ENCODE results near the gene PSD2.

Gene PSD2

DNA sequence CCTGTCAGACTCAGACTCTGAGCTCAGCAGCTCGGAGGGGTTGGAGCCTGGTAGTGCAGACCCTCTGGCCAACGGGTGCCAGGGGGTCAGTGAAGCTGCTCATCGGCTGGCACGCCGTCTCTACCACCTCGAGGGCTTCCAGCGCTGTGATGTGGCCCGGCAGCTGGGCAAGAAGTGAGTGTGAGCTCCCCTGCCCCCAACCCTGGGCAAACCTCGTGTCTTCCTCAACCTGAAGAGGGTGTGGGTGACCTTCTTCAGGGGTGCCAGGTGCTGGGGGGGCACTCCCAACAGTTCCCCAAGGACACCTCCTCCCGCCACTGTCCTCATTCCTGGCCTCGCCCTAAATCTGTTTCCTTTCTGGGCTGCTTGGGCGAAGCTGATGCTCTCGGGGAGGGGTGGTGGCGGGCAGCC is 18.6 kb downstream of the PSD2 start:
- TF ChIP-seq, protein P1, sequence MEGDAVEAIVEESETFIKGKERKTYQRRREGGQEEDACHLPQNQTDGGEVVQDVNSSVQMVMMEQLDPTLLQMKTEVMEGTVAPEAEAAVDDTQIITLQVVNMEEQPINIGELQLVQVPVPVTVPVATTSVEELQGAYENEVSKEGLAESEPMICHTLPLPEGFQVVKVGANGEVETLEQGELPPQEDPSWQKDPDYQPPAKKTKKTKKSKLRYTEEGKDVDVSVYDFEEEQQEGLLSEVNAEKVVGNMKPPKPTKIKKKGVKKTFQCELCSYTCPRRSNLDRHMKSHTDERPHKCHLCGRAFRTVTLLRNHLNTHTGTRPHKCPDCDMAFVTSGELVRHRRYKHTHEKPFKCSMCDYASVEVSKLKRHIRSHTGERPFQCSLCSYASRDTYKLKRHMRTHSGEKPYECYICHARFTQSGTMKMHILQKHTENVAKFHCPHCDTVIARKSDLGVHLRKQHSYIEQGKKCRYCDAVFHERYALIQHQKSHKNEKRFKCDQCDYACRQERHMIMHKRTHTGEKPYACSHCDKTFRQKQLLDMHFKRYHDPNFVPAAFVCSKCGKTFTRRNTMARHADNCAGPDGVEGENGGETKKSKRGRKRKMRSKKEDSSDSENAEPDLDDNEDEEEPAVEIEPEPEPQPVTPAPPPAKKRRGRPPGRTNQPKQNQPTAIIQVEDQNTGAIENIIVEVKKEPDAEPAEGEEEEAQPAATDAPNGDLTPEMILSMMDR (IDR thresholded peaks at IDR 0.05; ENCODE audit: borderline replicate concordance, insufficient read depth, low read depth, low read length), result no peak
- H3K4me3 ChIP-seq (ENCODE audit: low read depth, low read length), result no peak overlapping the region

DNA sequence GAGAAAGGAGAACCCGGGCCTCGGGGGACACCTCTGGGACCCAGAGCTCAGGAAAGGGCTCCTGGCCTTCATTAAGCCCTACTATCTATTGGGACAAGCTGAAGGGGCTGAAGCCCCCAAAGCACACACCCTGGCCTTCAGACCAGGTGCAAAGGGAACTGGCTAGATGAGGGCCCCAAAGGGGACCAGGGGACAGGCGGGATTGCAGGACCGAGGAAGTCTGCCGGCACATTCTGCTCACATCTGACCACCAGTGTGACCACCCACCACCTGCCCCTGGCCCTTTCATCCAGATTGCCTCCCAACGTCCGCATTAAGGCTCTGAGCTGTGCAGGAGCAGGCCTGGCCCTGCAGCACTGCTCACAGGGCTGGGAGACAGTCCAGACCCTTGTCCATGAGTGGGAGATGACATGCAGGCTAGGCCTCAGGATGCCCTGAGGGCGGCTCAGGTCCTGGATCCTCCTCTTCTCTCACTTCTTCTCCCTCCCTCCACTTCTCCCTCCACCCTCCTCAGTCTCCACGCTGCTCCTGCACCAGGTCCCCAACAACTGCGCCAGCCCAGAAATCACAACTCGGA is 19.2 kb downstream of the PSD2 start:
- TF ChIP-seq, protein P1 (IDR thresholded peaks at IDR 0.05; ENCODE audit: borderline replicate concordance, insufficient read depth, low read depth, low read length), result no peak
- H3K4me3 ChIP-seq (ENCODE audit: low read depth, low read length), result no peak overlapping the region

DNA sequence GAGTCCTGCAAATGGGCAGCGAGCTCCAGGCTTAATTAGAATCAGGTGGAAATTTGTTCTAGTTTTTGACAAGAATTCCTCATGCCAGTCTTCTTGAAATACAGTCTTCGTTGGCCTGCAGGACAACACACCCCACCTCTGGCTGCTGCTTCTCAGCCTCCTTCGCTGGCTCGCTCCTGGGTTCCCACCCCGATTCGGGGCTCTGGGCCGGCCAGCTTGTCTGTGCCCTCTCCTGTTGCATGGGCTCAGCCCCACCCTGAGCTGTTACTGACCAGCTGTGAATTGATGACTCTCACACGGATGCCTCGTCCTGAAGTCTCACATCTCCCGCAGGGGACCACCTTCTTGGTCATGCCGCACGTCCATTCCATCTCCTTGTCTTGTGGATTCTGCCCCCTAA is 21.0 kb downstream of the PSD2 start:
- TF ChIP-seq, protein P1 (IDR thresholded peaks at IDR 0.05; ENCODE audit: borderline replicate concordance, insufficient read depth, low read depth, low read length), result no peak
- H3K4me3 ChIP-seq (ENCODE audit: low read depth, low read length), result no peak overlapping the region

DNA sequence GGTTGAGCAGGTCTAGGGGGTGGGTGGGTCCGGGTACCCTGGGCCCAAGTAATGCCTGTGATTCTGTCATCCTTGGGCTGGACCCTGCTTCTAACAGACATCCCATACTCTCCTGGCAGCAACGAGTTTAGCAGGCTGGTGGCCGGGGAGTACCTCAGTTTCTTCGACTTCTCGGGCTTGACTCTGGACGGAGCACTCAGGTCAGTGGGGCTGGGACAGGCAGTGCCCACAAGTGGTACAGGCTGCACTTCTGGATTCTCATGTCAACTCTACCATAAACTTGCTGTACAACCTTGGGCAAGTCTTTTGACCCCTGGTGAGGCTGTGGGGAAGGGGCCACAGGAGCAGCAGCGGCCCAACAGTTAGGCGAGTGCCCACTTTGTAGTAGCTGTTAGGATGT is 21.8 kb downstream of the PSD2 start:
- TF ChIP-seq, protein P1 (IDR thresholded peaks at IDR 0.05; ENCODE audit: borderline replicate concordance, insufficient read depth, low read depth, low read length), result no peak
- no peak overlapping the region for H3K4me3 ChIP-seq (ENCODE audit: low read depth, low read length)

DNA sequence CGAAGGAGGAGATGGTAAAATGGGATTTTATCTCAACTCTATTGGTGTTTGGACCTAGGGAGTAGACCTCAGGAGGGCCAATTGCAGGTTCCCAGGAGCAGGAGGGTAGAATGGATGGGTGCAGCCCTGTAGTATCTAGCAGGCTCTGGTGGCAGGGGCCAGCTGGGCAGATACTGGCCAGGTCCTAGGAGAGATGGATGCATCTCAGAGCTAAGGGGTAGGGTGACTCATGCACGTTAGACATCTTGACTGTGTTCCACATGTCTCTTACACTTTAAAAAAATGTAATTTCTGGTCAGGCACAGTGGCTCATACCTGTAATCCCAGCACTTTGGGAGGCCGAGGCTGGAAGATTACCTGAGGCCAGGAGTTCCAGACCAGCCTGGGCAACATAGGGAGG is 22.4 kb downstream of the PSD2 start:
- H3K4me3 ChIP-seq (ENCODE audit: low read depth, low read length), result no peak overlapping the region
- TF ChIP-seq, protein P1 (IDR thresholded peaks at IDR 0.05; ENCODE audit: borderline replicate concordance, insufficient read depth, low read depth, low read length), result no peak

DNA sequence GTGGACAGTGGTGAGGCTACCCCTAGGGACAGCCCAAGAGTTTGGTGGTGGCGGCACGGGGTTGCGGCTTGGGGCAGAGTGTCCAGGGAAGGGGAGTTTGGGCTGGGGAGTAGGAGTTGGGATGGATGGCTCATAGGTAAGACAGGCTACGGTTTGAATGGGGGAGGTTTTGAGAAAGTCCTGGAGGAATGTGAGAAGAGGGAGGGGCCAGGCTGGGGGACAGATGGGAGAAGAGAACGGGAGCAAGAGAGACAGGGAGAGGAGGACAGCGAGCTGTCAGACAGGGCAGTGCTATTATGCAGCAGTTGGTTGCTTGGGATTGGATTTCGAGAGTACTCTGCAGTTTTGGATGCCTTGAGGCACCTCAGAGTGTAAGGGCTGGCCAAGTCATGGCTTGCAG is 24.5 kb downstream of the PSD2 start:
- no peak overlapping the region for H3K4me3 ChIP-seq (ENCODE audit: low read depth, low read length)
- TF ChIP-seq, protein P1 (IDR thresholded peaks at IDR 0.05; ENCODE audit: borderline replicate concordance, insufficient read depth, low read depth, low read length), result no peak

DNA sequence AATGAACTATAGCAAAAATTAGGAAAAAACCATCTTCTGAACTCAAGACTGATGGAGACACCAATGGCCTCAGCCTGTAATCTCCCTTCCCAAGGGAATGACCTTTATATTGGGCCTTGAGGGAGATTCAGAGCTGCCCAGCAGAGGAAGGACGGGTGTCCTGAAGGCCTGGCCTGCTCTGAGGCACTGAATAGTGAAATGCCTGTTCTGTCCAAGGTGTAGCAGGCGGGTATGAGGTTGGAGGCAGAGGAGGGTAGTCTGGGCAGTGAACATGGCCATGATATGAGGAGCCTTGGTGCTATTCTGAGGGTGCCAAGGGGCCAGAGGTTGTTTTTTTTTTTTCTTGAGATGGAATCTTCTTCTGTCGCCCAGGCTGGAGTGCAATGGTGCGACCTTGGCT is 25.0 kb downstream of the PSD2 start:
- no peak overlapping the region for H3K4me3 ChIP-seq (ENCODE audit: low read depth, low read length)
- TF ChIP-seq, protein P1 (IDR thresholded peaks at IDR 0.05; ENCODE audit: borderline replicate concordance, insufficient read depth, low read depth, low read length), result no peak
